ENCODE measurements around the gene ANKRD65.
"Not testable (repeated sequence)": the region's sequence is repeated elsewhere in the genome, so short reads cannot be mapped to it uniquely, and the experiment has no call there.

The ANKRD65 gene

GRCh38 chr1:1370094-1370493, 51.0 kb downstream of the ANKRD65 start:
- DNase-seq (ENCODE audit: low read depth), result not testable (repeated sequence)
